HUES6 (cell line): ENCODE measurements around the gene MPV17L2.

Source experiments
- H3K27ac ChIP-seq: 2 replicates; pipeline ENCODE4 v1.7.0; 2013; ENCODE audit warnings: low read depth, mild to moderate bottlenecking, low read length, inconsistent platforms
- H3K27me3 ChIP-seq: 2 replicates; pipeline ENCODE4 v1.6.1; 2013; ENCODE audit warnings: low read length; ENCODE audit not compliant: control insufficient read depth, insufficient read depth
- H3K36me3 ChIP-seq: 2 replicates; pipeline ENCODE4 v1.6.1; 2013; ENCODE audit warnings: low read length; ENCODE audit not compliant: control insufficient read depth, insufficient read depth
- H3K4me1 ChIP-seq: 2 replicates; pipeline ENCODE4 v1.6.1; 2013; ENCODE audit warnings: low read length; ENCODE audit not compliant: control insufficient read depth, insufficient read depth
- H3K4me3 ChIP-seq: 2 replicates; pipeline ENCODE4 v1.5.1; 2013; ENCODE audit warnings: low read depth, low read length
- H3K9ac ChIP-seq: one replicate; pipeline ENCODE4 v1.6.1; 2013; ENCODE audit warnings: mild to moderate bottlenecking, low read length
- H3K9me3 ChIP-seq: 2 replicates; pipeline ENCODE4 v1.6.1; 2013; ENCODE audit warnings: low read depth, low read length; ENCODE audit not compliant: control insufficient read depth, insufficient read depth

MPV17L2 gene

GRCh38 chr19:18161636-18162002 is 31.4 kb upstream of the MPV17L2 start:
- Histone ChIP-seq H3K27ac (no peak overlapping the region), H3K36me3 (peaks cover 37% of the 10 kb centered on the region), H3K4me1 (peaks cover 15% of the 10 kb centered on the region), H3K27me3 (no peaks in the 10 kb centered on the region), H3K9ac (no peak overlapping the region), H3K9me3 (no peaks in the 10 kb centered on the region), H3K4me3 (peak overlapping the region; percentile 23)

GRCh38 chr19:18164072-18164471 is 28.9 kb upstream of the MPV17L2 start:
- no peaks in the 10 kb centered on the region for H3K9me3 ChIP-seq
- H3K4me1 ChIP-seq = peaks cover 8% of the 10 kb centered on the region
- H3K9ac ChIP-seq = no peak overlapping the region
- H3K27me3 ChIP-seq = no peaks in the 10 kb centered on the region
- H3K27ac ChIP-seq = no peak overlapping the region
- no peak overlapping the region for H3K4me3 ChIP-seq
- peaks cover 54% of the 10 kb centered on the region for H3K36me3 ChIP-seq

GRCh38 chr19:18165794-18166544 is 27.0 kb upstream of the MPV17L2 start:
- peaks cover 63% of the 10 kb centered on the region for H3K36me3 ChIP-seq
- no peak overlapping the region for H3K27ac ChIP-seq
- H3K4me3 ChIP-seq = no peak overlapping the region
- H3K4me1 ChIP-seq = 0 out of 2 replicates have a peak, but pooled peaks cover 4% of the 10 kb centered on the region
- H3K9me3 ChIP-seq = no peaks in the 10 kb centered on the region
- no peak overlapping the region for H3K9ac ChIP-seq
- H3K27me3 ChIP-seq = no peaks in the 10 kb centered on the region

- Histone ChIP-seq H3K27ac (no peak overlapping the region), H3K27me3 (no peaks in the 10 kb centered on the region), H3K4me3 (no peak overlapping the region), H3K9me3 (no peaks in the 10 kb centered on the region), H3K9ac (no peak overlapping the region), H3K36me3 (peaks cover 59% of the 10 kb centered on the region), H3K4me1 (no peaks in the 10 kb centered on the region)
These were observed 26.0 kb upstream of the MPV17L2 start for GRCh38 chr19:18167011-18167410.

- H3K4me3 ChIP-seq = no peak overlapping the region
- no peaks in the 10 kb centered on the region for H3K9me3 ChIP-seq
- peaks cover 50% of the 10 kb centered on the region for H3K36me3 ChIP-seq
- no peak overlapping the region for H3K27ac ChIP-seq
- no peaks in the 10 kb centered on the region for H3K27me3 ChIP-seq
- no peaks in the 10 kb centered on the region for H3K4me1 ChIP-seq
- no peak overlapping the region for H3K9ac ChIP-seq
These were observed 24.9 kb upstream of the MPV17L2 start for GRCh38 chr19:18167975-18168645.

GRCh38 chr19:18168673-18169381 is 24.2 kb upstream of the MPV17L2 start:
- H3K27ac ChIP-seq = no peak overlapping the region
- H3K4me1 ChIP-seq = peaks cover 3% of the 10 kb centered on the region; the same call in 1 of the 2 replicates
- H3K9ac ChIP-seq = no peak overlapping the region
- no peaks in the 10 kb centered on the region for H3K9me3 ChIP-seq
- H3K36me3 ChIP-seq = peaks cover 44% of the 10 kb centered on the region
- no peak overlapping the region for H3K4me3 ChIP-seq
- no peaks in the 10 kb centered on the region for H3K27me3 ChIP-seq

GRCh38 chr19:18170714-18171255 is 22.2 kb upstream of the MPV17L2 start:
- Histone ChIP-seq H3K27me3 (peaks cover 16% of the 10 kb centered on the region), H3K4me1 (peaks cover 9% of the 10 kb centered on the region; the same call in 1 of the 2 replicates), H3K9ac (no peak overlapping the region), H3K27ac (no peak overlapping the region), H3K4me3 (no peak overlapping the region), H3K9me3 (no peaks in the 10 kb centered on the region), H3K36me3 (peaks cover 34% of the 10 kb centered on the region)

- H3K36me3 ChIP-seq = peaks cover 30% of the 10 kb centered on the region
- H3K9me3 ChIP-seq = no peaks in the 10 kb centered on the region
- no peak overlapping the region for H3K4me3 ChIP-seq
- H3K27ac ChIP-seq = no peak overlapping the region
- no peak overlapping the region for H3K9ac ChIP-seq
- peaks cover 9% of the 10 kb centered on the region; the same call in 1 of the 2 replicates for H3K4me1 ChIP-seq
- H3K27me3 ChIP-seq = peaks cover 16% of the 10 kb centered on the region
These were observed 21.3 kb upstream of the MPV17L2 start for GRCh38 chr19:18171605-18172327.

GRCh38 chr19:18172331-18173053 is 20.5 kb upstream of the MPV17L2 start:
- H3K9ac ChIP-seq = no peak overlapping the region
- H3K27ac ChIP-seq = no peak overlapping the region
- H3K4me3 ChIP-seq = no peak overlapping the region
- H3K4me1 ChIP-seq = peaks cover 9% of the 10 kb centered on the region; the same call in 1 of the 2 replicates
- peaks cover 16% of the 10 kb centered on the region for H3K27me3 ChIP-seq
- H3K36me3 ChIP-seq = peaks cover 29% of the 10 kb centered on the region
- H3K9me3 ChIP-seq = no peaks in the 10 kb centered on the region

GRCh38 chr19:18173054-18173571 is 19.9 kb upstream of the MPV17L2 start:
- H3K36me3 ChIP-seq = peaks cover 26% of the 10 kb centered on the region
- no peak overlapping the region for H3K9ac ChIP-seq
- no peak overlapping the region for H3K27ac ChIP-seq
- peaks cover 16% of the 10 kb centered on the region for H3K27me3 ChIP-seq
- no peaks in the 10 kb centered on the region for H3K9me3 ChIP-seq
- peak overlapping the region; percentile 69 for H3K4me3 ChIP-seq
- peaks cover 9% of the 10 kb centered on the region; the same call in 1 of the 2 replicates for H3K4me1 ChIP-seq
